ENCODE results near the gene OPRPN.

OPRPN gene

GRCh38 chr4:70425306-70425705 lies 27.6 kb downstream of the OPRPN start:
- TF ChIP-seq EZH2phosphoT487 (IDR thresholded peaks at IDR 0.05; ENCODE audit: borderline replicate concordance): no peak
- TF ChIP-seq, protein P1, sequence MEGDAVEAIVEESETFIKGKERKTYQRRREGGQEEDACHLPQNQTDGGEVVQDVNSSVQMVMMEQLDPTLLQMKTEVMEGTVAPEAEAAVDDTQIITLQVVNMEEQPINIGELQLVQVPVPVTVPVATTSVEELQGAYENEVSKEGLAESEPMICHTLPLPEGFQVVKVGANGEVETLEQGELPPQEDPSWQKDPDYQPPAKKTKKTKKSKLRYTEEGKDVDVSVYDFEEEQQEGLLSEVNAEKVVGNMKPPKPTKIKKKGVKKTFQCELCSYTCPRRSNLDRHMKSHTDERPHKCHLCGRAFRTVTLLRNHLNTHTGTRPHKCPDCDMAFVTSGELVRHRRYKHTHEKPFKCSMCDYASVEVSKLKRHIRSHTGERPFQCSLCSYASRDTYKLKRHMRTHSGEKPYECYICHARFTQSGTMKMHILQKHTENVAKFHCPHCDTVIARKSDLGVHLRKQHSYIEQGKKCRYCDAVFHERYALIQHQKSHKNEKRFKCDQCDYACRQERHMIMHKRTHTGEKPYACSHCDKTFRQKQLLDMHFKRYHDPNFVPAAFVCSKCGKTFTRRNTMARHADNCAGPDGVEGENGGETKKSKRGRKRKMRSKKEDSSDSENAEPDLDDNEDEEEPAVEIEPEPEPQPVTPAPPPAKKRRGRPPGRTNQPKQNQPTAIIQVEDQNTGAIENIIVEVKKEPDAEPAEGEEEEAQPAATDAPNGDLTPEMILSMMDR (conservative IDR thresholded peaks at IDR 0.05; ENCODE audit: low read length): no peak

DNA sequence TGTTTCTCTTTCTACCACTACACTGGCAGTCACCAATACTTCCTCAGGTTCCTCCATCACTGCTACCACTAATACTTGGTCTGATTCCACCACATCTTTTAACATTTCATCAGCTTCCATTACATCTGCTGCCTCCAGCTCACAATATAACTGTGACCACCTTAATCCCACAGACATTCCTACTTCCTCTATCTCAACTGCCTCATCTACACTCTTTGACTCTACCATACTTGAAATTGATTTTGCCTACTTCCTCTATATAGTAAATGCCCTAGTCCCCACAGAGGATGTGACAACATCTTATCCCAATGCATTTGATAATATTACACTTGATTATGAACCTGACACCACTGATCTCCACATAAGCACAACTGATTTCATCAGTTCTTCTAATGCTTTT lies 29.0 kb downstream of the OPRPN start:
- no peaks in the 10 kb centered on the region for H3K36me3 ChIP-seq (ENCODE audit: insufficient read depth, low read length)
- H3K9ac ChIP-seq (ENCODE audit: low read depth, low read length, poor library complexity, severe bottlenecking): no peak overlapping the region
- no peaks in the 10 kb centered on the region for H3F3A ChIP-seq (ENCODE audit: low read depth)
- H3K79me2 ChIP-seq (ENCODE audit: insufficient read depth, low read length): no peaks in the 10 kb centered on the region
- no peak overlapping the region for H3K4me3 ChIP-seq (ENCODE audit: low read length, poor library complexity, severe bottlenecking)
- H3K9me2 ChIP-seq (replicated peaks; ENCODE audit: low read depth, low read length): no peaks in the 10 kb centered on the region
- H2AFZ ChIP-seq (ENCODE audit: low read length): no peak overlapping the region
- H4K20me1 ChIP-seq (ENCODE audit: insufficient read depth, low read length, poor library complexity, severe bottlenecking): no peaks in the 10 kb centered on the region
- no peak overlapping the region for H3K4me2 ChIP-seq (ENCODE audit: low read depth, low read length, poor library complexity, severe bottlenecking)
- H3K27me3 ChIP-seq (ENCODE audit: insufficient read depth, low read length, poor library complexity, severe bottlenecking): no peaks in the 10 kb centered on the region
- TF ChIP-seq, protein P1 (conservative IDR thresholded peaks at IDR 0.05; ENCODE audit: low read length): no peak
- no peak for TF ChIP-seq EZH2phosphoT487 (IDR thresholded peaks at IDR 0.05; ENCODE audit: borderline replicate concordance)
- no peaks in the 10 kb centered on the region for H3K4me1 ChIP-seq (ENCODE audit: insufficient read depth, low read length, poor library complexity, severe bottlenecking)
- no peaks in the 10 kb centered on the region for H3K9me3 ChIP-seq (ENCODE audit: insufficient read depth, low read depth, low read length)

More at GRCh38 chr4:70425306-70425705, 27.6 kb downstream of the OPRPN start:
- no peak overlapping the region for H2AFZ ChIP-seq (ENCODE audit: low read length)
- no peak overlapping the region for H3K9ac ChIP-seq (ENCODE audit: low read depth, low read length, poor library complexity, severe bottlenecking)
- H3K4me2 ChIP-seq (ENCODE audit: low read depth, low read length, poor library complexity, severe bottlenecking): no peak overlapping the region
- no peaks in the 10 kb centered on the region for H3K4me1 ChIP-seq (ENCODE audit: insufficient read depth, low read length, poor library complexity, severe bottlenecking)
- no peaks in the 10 kb centered on the region for H3K36me3 ChIP-seq (ENCODE audit: insufficient read depth, low read length)
- H4K20me1 ChIP-seq (ENCODE audit: insufficient read depth, low read length, poor library complexity, severe bottlenecking): no peaks in the 10 kb centered on the region
- no peak overlapping the region for H3K4me3 ChIP-seq (ENCODE audit: low read length, poor library complexity, severe bottlenecking)
- H3K9me2 ChIP-seq (replicated peaks; ENCODE audit: low read depth, low read length): no peaks in the 10 kb centered on the region
- no peaks in the 10 kb centered on the region for H3K79me2 ChIP-seq (ENCODE audit: insufficient read depth, low read length)
- H3K27me3 ChIP-seq (ENCODE audit: insufficient read depth, low read length, poor library complexity, severe bottlenecking): no peaks in the 10 kb centered on the region
- H3K9me3 ChIP-seq (ENCODE audit: insufficient read depth, low read depth, low read length): no peaks in the 10 kb centered on the region
- H3F3A ChIP-seq (ENCODE audit: low read depth): no peaks in the 10 kb centered on the region

DNA sequence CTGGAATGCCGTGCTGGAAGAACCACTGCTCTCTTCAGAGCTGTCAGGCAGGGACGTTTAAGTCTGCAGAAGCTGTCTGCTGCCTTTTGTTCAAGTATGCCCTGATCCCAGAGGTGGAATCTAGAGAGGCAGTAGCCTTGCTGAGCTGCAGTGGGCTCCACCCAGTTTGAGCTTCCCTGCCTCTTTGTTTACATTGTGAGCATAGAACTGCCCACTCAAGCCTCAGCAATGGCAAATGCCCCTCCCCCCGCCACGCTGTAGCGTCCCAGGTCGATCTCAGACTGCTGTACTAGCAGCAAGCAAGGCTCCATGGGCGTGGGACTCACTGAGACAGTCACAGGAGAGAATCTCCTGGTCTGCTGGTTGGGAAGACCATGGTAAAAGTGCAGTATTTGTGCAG lies 39.5 kb downstream of the OPRPN start:
- no peaks in the 10 kb centered on the region for H3K27me3 ChIP-seq (ENCODE audit: insufficient read depth, low read length, poor library complexity, severe bottlenecking)
- H4K20me1 ChIP-seq (ENCODE audit: insufficient read depth, low read length, poor library complexity, severe bottlenecking): no peaks in the 10 kb centered on the region
- TF ChIP-seq EZH2phosphoT487 (IDR thresholded peaks at IDR 0.05; ENCODE audit: borderline replicate concordance): no peak
- TF ChIP-seq, protein P1 (conservative IDR thresholded peaks at IDR 0.05; ENCODE audit: low read length): no peak
- no peaks in the 10 kb centered on the region for H3K9me2 ChIP-seq (replicated peaks; ENCODE audit: low read depth, low read length)
- no peaks in the 10 kb centered on the region for H3K79me2 ChIP-seq (ENCODE audit: insufficient read depth, low read length)
- no peak overlapping the region for H3K4me3 ChIP-seq (ENCODE audit: low read length, poor library complexity, severe bottlenecking)
- H3K4me2 ChIP-seq (ENCODE audit: low read depth, low read length, poor library complexity, severe bottlenecking): no peak overlapping the region
- no peaks in the 10 kb centered on the region for H3K9me3 ChIP-seq (ENCODE audit: insufficient read depth, low read depth, low read length)
- H3K9ac ChIP-seq (ENCODE audit: low read depth, low read length, poor library complexity, severe bottlenecking): no peak overlapping the region
- no peak overlapping the region for H2AFZ ChIP-seq (ENCODE audit: low read length)
- no peaks in the 10 kb centered on the region for H3F3A ChIP-seq (ENCODE audit: low read depth)
- no peaks in the 10 kb centered on the region for H3K36me3 ChIP-seq (ENCODE audit: insufficient read depth, low read length)
- no peaks in the 10 kb centered on the region for H3K4me1 ChIP-seq (ENCODE audit: insufficient read depth, low read length, poor library complexity, severe bottlenecking)

Data from Loucy (cell line).